Mucosa of descending colon (tissue), 3 donors: ENCODE data around the gene CLEC4E. TPM values are rescaled to one million over a fixed set of nuclear protein-coding genes. Genes with fewer than 3 reads are reported as not detected.
"Not testable (repeated sequence)": the region's sequence is repeated elsewhere in the genome, so short reads cannot be mapped to it uniquely, and the experiment has no call there.

Source experiments
- ATAC-seq: fragments of 200-7000 bp; cut with Tn5 transposase; one replicate; pipeline ENCODE4 v1.9.1; 2020; ENCODE audit warnings: mild to moderate bottlenecking, moderate library complexity
- DNase-seq, 3 donors: peaks; one replicate each; pipeline ENCODE4 v3.0.0-alpha.2; 2020
- H3K36me3 ChIP-seq: fragments of 200-600 bp; one replicate; pipeline ENCODE4 v1.8.0; 2021; ENCODE audit warnings: low read depth, mild to moderate bottlenecking
- H3K4me1 ChIP-seq: fragments of 200-600 bp; one replicate; pipeline ENCODE4 v1.8.0; 2021; ENCODE audit warnings: low read depth, mild to moderate bottlenecking
- H3K4me3 ChIP-seq: fragments of 200-600 bp; one replicate; pipeline ENCODE4 v1.8.0; 2021; ENCODE audit warnings: mild to moderate bottlenecking
- H3K9me3 ChIP-seq: fragments of 200-600 bp; one replicate; pipeline ENCODE4 v1.8.0; 2021; ENCODE audit warnings: mild to moderate bottlenecking
- intact Hi-C, 2 donors: fragments of 100-400 bp; cut with DNase I in 1 of 2; cut with micrococcal nuclease in 1 of 2; formaldehyde crosslinking; loops; one replicate each; pipeline versions ENCODE4 v1.11.0 to v1.11.1; 2022; cut with DNase I, micrococcal nuclease
- long read RNA-seq, 2 donors: library from polyadenylated mRNA; unstranded; transcript quantifications; one replicate each; pipeline ENCODE4 v2.0.0, GENCODE V29; 2019 to 2021
- total RNA-seq, 3 donors: library from RNA; stranded (reverse); fragmentation: NEBNext Ultra II Directional in 2 of 3; extraction: Animal tissue kit (Norgen Biotek cat#: 25700) in 2 of 3; gene quantifications; one replicate each; pipeline versions ENCODE4 v1.2.1 to v1.2.4, GENCODE V29; 2021 to 2023
- TF ChIP-seq, protein P1 (sequence below): fragments of 200-600 bp; IDR thresholded peaks from one replicate; pipeline ENCODE4 v1.8.0; 2022; ENCODE audit warnings: antibody characterized with exemption, mild to moderate bottlenecking
- donor health status: DM: no; HTN: no; CAD: no; lungs with moderate emphysema.
- donor health status: DM: no; HTN: no; CAD: no.
- donor health status: DM: no; HTN: yes; CAD: no.

CLEC4E gene, protein sequence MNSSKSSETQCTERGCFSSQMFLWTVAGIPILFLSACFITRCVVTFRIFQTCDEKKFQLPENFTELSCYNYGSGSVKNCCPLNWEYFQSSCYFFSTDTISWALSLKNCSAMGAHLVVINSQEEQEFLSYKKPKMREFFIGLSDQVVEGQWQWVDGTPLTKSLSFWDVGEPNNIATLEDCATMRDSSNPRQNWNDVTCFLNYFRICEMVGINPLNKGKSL
- total RNA-seq = 1 to 10 TPM in 1 of 3 donors, under 1 TPM in 1, not detected in 1; 0.55 to 2.3 TPM
- long read RNA-seq, donor 1 = 0 reads
- long read RNA-seq, donor 2, partial matches to known transcripts = 0 of 1 reads
- long read RNA-seq, donor 2, other reads (novel, unspliced or antisense) = 0 of 1 reads

DNA sequence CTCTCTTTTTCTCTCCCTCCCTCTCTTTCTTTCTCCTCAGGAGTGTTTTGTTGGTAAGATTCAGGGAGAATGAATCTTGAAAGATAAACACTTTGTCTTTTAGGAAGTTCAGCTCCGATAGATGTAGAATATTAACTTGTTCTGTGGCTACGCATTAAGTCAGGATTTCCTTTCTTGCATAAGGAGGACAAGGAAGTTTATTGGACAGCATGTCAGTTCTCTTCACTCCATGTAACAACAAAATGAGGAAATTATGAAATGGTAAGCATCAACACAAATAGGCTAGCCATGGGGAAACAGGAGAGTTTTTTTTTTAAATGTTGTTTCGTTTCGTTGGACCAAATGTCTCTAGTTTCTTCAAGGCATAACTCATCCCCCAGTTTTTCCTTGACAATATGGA is at the start of gene CLEC4E:
TSS of gene CLEC4E (minus strand) at position 75 of the 400 bp plus-strand sequence. CDS start 108 bp downstream, outside the sequence.
- intact Hi-C loops, H3K4me1 ChIP-seq, H3K4me3 ChIP-seq, DNase-seq, H3K9me3 ChIP-seq, H3K36me3 ChIP-seq: not testable (repeated sequence)
- ATAC-seq = peak; percentile 29

DNA sequence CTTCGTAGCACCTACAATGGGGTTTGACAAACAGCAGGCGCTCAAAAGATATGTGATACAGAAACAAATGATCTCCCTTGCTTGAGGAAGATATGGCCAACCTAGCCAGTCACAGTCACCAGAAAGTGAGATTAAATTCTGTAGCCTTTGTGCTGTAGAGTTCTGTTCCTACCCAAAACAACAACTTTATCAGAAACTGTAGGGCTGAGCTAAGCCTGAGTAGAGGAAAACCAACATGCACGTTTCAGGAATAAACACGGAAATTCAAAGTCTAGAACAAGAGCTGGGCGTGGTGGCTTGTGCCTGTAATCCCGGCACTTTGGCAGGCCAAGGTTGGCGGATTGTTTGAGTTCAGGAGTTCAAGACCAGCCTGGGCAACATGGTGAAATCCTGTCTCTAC is 49.0 kb upstream of the CLEC4E start:
- Histone ChIP-seq H3K9me3 (no peaks in the 10 kb centered on the region), H3K4me3 (no peak overlapping the region), H3K4me1 (no peaks in the 10 kb centered on the region), H3K36me3 (no peaks in the 10 kb centered on the region)
- DNase-seq = no peak
- ATAC-seq = no peak
- intact Hi-C loops = no loop called here
- TF ChIP-seq, protein P1, sequence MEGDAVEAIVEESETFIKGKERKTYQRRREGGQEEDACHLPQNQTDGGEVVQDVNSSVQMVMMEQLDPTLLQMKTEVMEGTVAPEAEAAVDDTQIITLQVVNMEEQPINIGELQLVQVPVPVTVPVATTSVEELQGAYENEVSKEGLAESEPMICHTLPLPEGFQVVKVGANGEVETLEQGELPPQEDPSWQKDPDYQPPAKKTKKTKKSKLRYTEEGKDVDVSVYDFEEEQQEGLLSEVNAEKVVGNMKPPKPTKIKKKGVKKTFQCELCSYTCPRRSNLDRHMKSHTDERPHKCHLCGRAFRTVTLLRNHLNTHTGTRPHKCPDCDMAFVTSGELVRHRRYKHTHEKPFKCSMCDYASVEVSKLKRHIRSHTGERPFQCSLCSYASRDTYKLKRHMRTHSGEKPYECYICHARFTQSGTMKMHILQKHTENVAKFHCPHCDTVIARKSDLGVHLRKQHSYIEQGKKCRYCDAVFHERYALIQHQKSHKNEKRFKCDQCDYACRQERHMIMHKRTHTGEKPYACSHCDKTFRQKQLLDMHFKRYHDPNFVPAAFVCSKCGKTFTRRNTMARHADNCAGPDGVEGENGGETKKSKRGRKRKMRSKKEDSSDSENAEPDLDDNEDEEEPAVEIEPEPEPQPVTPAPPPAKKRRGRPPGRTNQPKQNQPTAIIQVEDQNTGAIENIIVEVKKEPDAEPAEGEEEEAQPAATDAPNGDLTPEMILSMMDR = no peak

DNA sequence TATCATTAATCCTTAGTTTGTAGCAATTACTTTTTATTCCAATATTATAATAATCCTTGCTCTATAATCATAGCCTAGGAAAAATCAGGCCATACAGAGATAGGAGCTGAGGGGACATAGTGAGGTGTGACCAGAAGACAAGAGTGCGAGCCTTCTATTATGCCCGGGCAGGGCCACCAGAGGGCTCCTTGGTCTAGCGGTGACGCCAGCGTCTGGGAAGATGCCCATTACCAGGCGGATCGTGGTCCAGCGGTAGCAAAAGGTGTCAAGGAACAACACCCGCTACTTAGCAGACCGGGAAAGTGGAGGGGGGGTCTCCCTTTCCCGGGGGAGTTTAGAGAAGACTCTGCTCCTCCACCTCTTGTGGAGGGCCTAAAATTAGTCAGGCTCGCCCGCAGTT is 43.8 kb upstream of the CLEC4E start:
- not testable (repeated sequence) for ATAC-seq

DNA sequence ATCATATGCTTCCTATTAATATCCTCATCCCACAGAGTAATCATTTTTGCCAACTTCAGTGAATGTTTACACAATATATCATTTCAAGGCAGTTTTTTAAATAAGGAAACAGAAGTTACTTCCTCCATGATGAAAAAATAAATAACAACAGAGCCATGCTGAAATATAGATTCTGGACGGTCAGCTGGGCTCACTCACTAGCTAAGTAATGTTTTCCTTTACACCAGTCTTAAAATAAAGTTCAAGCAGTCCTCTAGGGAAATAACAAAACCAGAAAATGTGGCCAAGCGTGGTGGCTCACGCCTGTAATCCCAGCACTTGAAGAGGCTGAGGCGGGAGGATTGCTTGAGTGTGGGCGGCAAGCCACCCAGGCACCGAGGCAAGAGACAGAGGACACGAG is 43.3 kb upstream of the CLEC4E start:
- ATAC-seq (no peak), DNase-seq (no peak)
- TF ChIP-seq, protein P1 = no peak
- no peaks in the 10 kb centered on the region for H3K36me3 ChIP-seq
- H3K9me3 ChIP-seq = no peaks in the 10 kb centered on the region
- intact Hi-C loops = no loop called here
- no peaks in the 10 kb centered on the region for H3K4me1 ChIP-seq
- H3K4me3 ChIP-seq = no peak overlapping the region

More for the DNA sequence above, 43.8 kb upstream of the CLEC4E start:
- H3K4me3 ChIP-seq, H3K36me3 ChIP-seq, intact Hi-C loops, H3K9me3 ChIP-seq, DNase-seq, H3K4me1 ChIP-seq: not testable (repeated sequence)

DNA sequence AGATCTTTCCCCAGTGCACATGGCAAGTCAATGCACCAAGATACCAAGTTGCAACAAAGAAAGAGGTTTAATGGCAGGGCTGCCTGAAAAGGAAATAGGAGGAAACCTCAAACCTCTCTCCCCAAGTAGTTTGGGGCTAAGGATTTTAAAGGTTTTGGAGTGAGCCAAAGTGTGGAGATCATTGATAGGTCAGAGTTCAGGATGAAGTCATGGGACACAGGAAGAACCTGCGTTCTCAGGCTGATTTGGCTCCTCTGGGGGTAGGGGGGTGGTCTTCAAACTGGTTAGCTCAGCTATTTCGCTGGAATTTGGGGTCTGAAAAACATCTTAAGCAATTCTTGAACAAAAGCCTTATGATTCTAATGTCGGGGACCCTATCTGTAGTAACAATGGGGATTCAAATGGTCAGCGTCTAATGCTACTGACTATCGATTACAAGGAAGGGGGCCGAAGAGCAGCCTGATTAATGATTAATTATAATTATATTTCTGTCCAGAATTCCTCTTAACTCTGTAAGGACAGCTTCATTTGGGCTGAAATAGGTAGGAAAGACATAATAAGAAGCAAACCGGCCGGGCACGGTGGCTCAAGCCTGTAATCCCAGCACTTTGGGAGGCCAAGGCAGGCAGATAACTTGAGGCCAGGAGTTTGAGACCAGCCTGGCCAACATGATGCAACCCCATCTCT is 40.5 kb upstream of the CLEC4E start:
- intact Hi-C loops = no loop called here
- no peaks in the 10 kb centered on the region for H3K36me3 ChIP-seq
- TF ChIP-seq, protein P1 = no peak
- ATAC-seq (no peak), DNase-seq (no peak)
- no peak overlapping the region for H3K4me3 ChIP-seq
- no peaks in the 10 kb centered on the region for H3K9me3 ChIP-seq
- H3K4me1 ChIP-seq = no peaks in the 10 kb centered on the region

DNA sequence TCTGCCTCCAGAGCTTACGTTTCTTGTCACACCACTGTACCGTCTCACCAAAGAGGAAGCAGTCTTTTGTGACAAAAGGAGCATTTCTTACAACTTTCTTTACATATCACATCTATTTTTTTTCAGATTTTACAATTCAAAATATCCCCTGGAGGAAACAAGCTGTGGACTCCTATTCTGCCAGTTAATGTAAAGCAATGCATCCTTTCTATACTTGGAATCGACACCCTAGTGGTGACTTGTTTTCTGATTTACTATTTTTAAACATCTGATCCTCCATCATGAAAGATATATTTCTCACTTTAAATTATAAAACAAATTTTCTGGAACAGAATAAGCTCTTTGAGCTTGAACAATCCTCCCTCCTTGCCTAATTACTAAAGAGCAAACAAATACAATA is 37.2 kb upstream of the CLEC4E start:
- no peak for DNase-seq
- no peaks in the 10 kb centered on the region for H3K4me1 ChIP-seq

More for the DNA sequence above, 37.2 kb upstream of the CLEC4E start:
- no peak for ATAC-seq
- TF ChIP-seq, protein P1 = no peak
- intact Hi-C loops = no loop called here
- no peak overlapping the region for H3K4me3 ChIP-seq
- no peaks in the 10 kb centered on the region for H3K36me3 ChIP-seq
- H3K9me3 ChIP-seq = no peaks in the 10 kb centered on the region
